SK-N-MC (cell line): ENCODE measurements around the gene AASS.

Source experiments
- DNase-seq: peaks from one replicate; pipeline ENCODE4 v3.0.0-alpha.2; 2011; ENCODE audit warnings: low read depth, low spot score
- H3K27ac ChIP-seq: fragments of 200-600 bp; sonication (generic); 2 replicates; pipeline ENCODE4 v1.5.1; 2016; ENCODE audit warnings: mixed run types
- H3K36me3 ChIP-seq: fragments of 200-600 bp; sonication (generic); 2 replicates; pipeline ENCODE4 v1.6.1; 2017; ENCODE audit warnings: antibody characterized with exemption, low read length, mixed read lengths; ENCODE audit not compliant: insufficient read depth
- H3K4me3 ChIP-seq: fragments of 200-600 bp; sonication (generic); 2 replicates; pipeline ENCODE4 v1.5.1; 2016
- H3K9ac ChIP-seq: fragments of 200-600 bp; sonication (generic); 2 replicates; pipeline ENCODE4 v1.8.0; 2017; ENCODE audit warnings: mixed run types, mixed read lengths; ENCODE audit not compliant: insufficient read length
- H3K9me3 ChIP-seq: fragments of 200-600 bp; sonication (generic); 2 replicates; pipeline ENCODE4 v1.6.1; 2017; ENCODE audit warnings: low read depth, mild to moderate bottlenecking, antibody characterized with exemption, low read length, moderate library complexity, mixed read lengths
- EZH2 ChIP-seq: fragments of 200-600 bp; sonication (generic); IDR thresholded peaks from one replicate; pipeline ENCODE4 v1.6.1; 2017; ENCODE audit warnings: antibody characterized with exemption
- FOXP2 ChIP-seq: optimal IDR thresholded peaks from 2 replicates; pipeline ENCODE3; 2011; ENCODE audit warnings: mild to moderate bottlenecking, moderate library complexity; ENCODE audit not compliant: insufficient read depth; ENCODE audit errors: extremely low read length, control extremely low read depth
- POLR2AphosphoS5 ChIP-seq: IDR thresholded peaks from 2 replicates; pipeline ENCODE4 v1.6.1; 2012; ENCODE audit warnings: mild to moderate bottlenecking, low read depth, low read length, borderline replicate concordance

AASS gene

GRCh38 chr7:122040147-122040546 is 103.9 kb downstream of the AASS start:
- no peak for DNase-seq
- TF ChIP-seq FOXP2: no peak
- no peak for TF ChIP-seq EZH2
- no peak for TF ChIP-seq POLR2AphosphoS5
- H3K27ac ChIP-seq: no peak overlapping the region
- H3K4me3 ChIP-seq: no peak overlapping the region
- no peaks in the 10 kb centered on the region for H3K36me3 ChIP-seq
- H3K9ac ChIP-seq: no peak overlapping the region
- H3K9me3 ChIP-seq: no peaks in the 10 kb centered on the region

GRCh38 chr7:122038904-122039303 is 105.1 kb downstream of the AASS start:
- TF ChIP-seq POLR2AphosphoS5: no peak
- TF ChIP-seq EZH2: no peak
- TF ChIP-seq FOXP2: no peak
- Histone ChIP-seq H3K27ac (no peak overlapping the region), H3K4me3 (no peak overlapping the region), H3K9me3 (no peaks in the 10 kb centered on the region), H3K9ac (no peak overlapping the region), H3K36me3 (no peaks in the 10 kb centered on the region)
- no peak for DNase-seq

- no peak overlapping the region for H3K27ac ChIP-seq
- H3K9ac ChIP-seq: no peak overlapping the region
- no peak for TF ChIP-seq POLR2AphosphoS5
- no peak for TF ChIP-seq FOXP2
- TF ChIP-seq EZH2: no peak
- no peak overlapping the region for H3K4me3 ChIP-seq
- no peaks in the 10 kb centered on the region for H3K9me3 ChIP-seq
- H3K36me3 ChIP-seq: no peaks in the 10 kb centered on the region
- no peak for DNase-seq
Observed at GRCh38 chr7:122038134-122038533, 105.9 kb downstream of the AASS start.

- TF ChIP-seq EZH2: no peak
- no peak for TF ChIP-seq FOXP2
- no peak for TF ChIP-seq POLR2AphosphoS5
- H3K4me3 ChIP-seq: no peak overlapping the region
- H3K9me3 ChIP-seq: no peaks in the 10 kb centered on the region
- H3K9ac ChIP-seq: no peak overlapping the region
- DNase-seq: no peak
- H3K36me3 ChIP-seq: no peaks in the 10 kb centered on the region
- H3K27ac ChIP-seq: no peak overlapping the region
Observed at GRCh38 chr7:122035876-122036275, 108.2 kb downstream of the AASS start.

DNA sequence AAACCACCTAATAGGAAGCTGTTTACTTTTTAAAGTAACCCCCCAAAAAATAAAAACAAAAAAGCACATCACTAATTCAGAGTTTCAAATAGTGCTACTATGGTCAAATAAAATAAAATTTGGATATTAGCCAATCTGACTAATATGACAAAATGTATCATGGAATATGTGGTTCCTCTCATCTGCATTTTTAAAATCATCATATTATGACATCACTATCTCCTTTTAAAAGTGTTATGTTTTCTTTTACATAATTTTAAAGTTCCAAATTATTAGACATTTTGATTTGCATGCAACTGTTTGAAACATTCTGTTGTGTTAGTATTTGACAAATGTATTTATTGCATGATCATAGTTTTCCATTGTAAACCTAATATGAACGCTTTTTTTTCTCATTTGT is 110.4 kb downstream of the AASS start:
- Histone ChIP-seq H3K9ac (no peak overlapping the region), H3K36me3 (no peaks in the 10 kb centered on the region), H3K9me3 (no peaks in the 10 kb centered on the region), H3K27ac (no peak overlapping the region), H3K4me3 (no peak overlapping the region)
- DNase-seq: no peak
- TF ChIP-seq EZH2: no peak
- TF ChIP-seq FOXP2: no peak
- no peak for TF ChIP-seq POLR2AphosphoS5

GRCh38 chr7:122027058-122027457 is 117.0 kb downstream of the AASS start:
- H3K9ac ChIP-seq: no peak overlapping the region
- H3K4me3 ChIP-seq: no peak overlapping the region
- DNase-seq: no peak
- no peak for TF ChIP-seq FOXP2
- TF ChIP-seq POLR2AphosphoS5: no peak
- no peak for TF ChIP-seq EZH2
- no peaks in the 10 kb centered on the region for H3K9me3 ChIP-seq
- no peak overlapping the region for H3K27ac ChIP-seq
- no peaks in the 10 kb centered on the region for H3K36me3 ChIP-seq
